Lower leg skin (tissue), 3 donors: ENCODE data around the gene SLC9A4.

ENCODE experiments used
- CTCF ChIP-seq, 3 donors: fragments of 450-650 bp; IDR thresholded peaks; one replicate each; pipeline ENCODE4 v1.5.1; 2016; ENCODE audit warnings: antibody characterized with exemption in 3 of 3, mild to moderate bottlenecking in 3 of 3, moderate library complexity in 2 of 3
- POLR2A ChIP-seq, 2 donors: fragments of 450-650 bp; IDR thresholded peaks; one replicate each; pipeline ENCODE4 v1.6.1; 2016 to 2017; ENCODE audit warnings: antibody characterized with exemption in 2 of 2, mild to moderate bottlenecking in 1 of 2, moderate library complexity in 1 of 2

DNA sequence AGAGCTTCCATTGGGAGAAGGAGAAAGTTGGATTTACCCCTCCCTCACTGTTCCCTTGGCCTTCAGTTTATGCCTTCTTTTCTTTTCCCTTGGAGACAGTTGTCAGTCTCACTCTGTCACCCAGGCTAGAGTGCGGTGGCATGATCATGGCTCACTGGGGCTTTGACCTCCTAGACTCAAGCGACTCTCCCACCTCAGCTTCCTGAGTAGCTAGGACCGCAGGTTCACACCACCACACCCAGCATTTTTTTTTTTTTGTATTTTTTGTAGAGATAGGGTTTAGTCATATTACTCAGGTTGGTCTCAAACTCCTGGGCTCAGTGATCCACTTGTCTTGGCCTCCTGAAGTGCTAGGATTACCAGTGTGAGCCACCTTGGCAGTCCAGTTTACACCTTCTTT lies 49.9 kb downstream of the SLC9A4 start:
- no peak for TF ChIP-seq CTCF (IDR thresholded peaks at IDR 0.05)
- TF ChIP-seq POLR2A (IDR thresholded peaks at IDR 0.05) = no peak
